H1 (cell line): ENCODE results near the gene LDLRAD4. TPM values are rescaled to one million over a fixed set of nuclear protein-coding genes. Genes with fewer than 3 reads are reported as not detected.

ENCODE experiments used
- CTCF ChIA-PET: fragments of 300-600 bp; sonication (Branson Sonifier 250); formaldehyde crosslinking; loops from one replicate; lab custom pipeline; 2021; ENCODE audit not compliant: partially characterized antibody; lab: Charles Lee
- POLR2A ChIA-PET: fragments of 300-600 bp; sonication (Branson Sonifier 250); formaldehyde crosslinking; loops from one replicate; lab custom pipeline; 2021; ENCODE audit warnings: inconsistent platforms; ENCODE audit not compliant: partially characterized antibody; lab: Charles Lee
- DNase-seq, 2 experiments: peaks; one replicate each; pipeline versions ENCODE4 v3.0.0 to v3.0.0-alpha.2; 2010 to 2022; ENCODE audit warnings: low spot score in 2 of 2, low read depth in 1 of 2, mixed read lengths in 1 of 2
- FAIRE-seq: peaks from 2 replicates; lab custom pipeline; 2011; peaks lifted over from hg19 to GRCh38; lab: Jason Lieb, UNC
- H2AFZ ChIP-seq: 2 replicates; pipeline ENCODE4 v1.8.1; 2012; ENCODE audit warnings: low read length, inconsistent platforms
- H2AK5ac ChIP-seq: 2 replicates; pipeline ENCODE4 v1.6.1; 2013; ENCODE audit warnings: low read depth, low read length
- H2BK120ac ChIP-seq: replicated peaks from 2 replicates; pipeline ENCODE3; 2013; ENCODE audit warnings: low read depth, low read length, inconsistent platforms
- H2BK12ac ChIP-seq: 2 replicates; pipeline ENCODE4 v1.6.1; 2013; ENCODE audit warnings: low read depth, low read length
- H2BK15ac ChIP-seq: 2 replicates; pipeline ENCODE4 v1.6.1; 2013; ENCODE audit warnings: low read length
- H2BK20ac ChIP-seq: 2 replicates; pipeline ENCODE4 v1.6.1; 2013; ENCODE audit warnings: low read length
- H2BK5ac ChIP-seq: 2 replicates; pipeline ENCODE4 v1.6.1; 2013; ENCODE audit warnings: low read depth, low read length
- H3K14ac ChIP-seq: 2 replicates; pipeline ENCODE4 v1.6.1; 2013; ENCODE audit warnings: inconsistent platforms; ENCODE audit not compliant: insufficient read length
- H3K18ac ChIP-seq: 2 replicates; pipeline ENCODE4 v1.6.1; 2013; ENCODE audit warnings: low read length; ENCODE audit errors: extremely low read depth
- H3K23ac ChIP-seq: 2 replicates; pipeline ENCODE4 v1.6.1; 2013; ENCODE audit warnings: inconsistent platforms; ENCODE audit not compliant: insufficient read length
- H3K23me2 ChIP-seq: 2 replicates; pipeline ENCODE4 v1.6.1; 2013; ENCODE audit warnings: low read depth, low read length
- H3K27ac ChIP-seq: 2 replicates; pipeline ENCODE4 v1.6.1; 2011; ENCODE audit warnings: low read depth, low read length, inconsistent platforms
- H3K27me3 ChIP-seq, 4 experiments: replicated peaks in 1 of 4; 1 replicate in 1 of 4; 2 replicates in 3 of 4; pipeline versions ENCODE4 v1.6.1 to v1.8.1; 2011 to 2013; ENCODE audit warnings: low read length in 3 of 4, mild to moderate bottlenecking in 3 of 4, inconsistent platforms in 2 of 4, mixed read lengths in 2 of 4, moderate library complexity in 1 of 4; ENCODE audit not compliant: control insufficient read depth in 3 of 4, insufficient read depth in 3 of 4; ENCODE audit errors: extremely low read depth in 1 of 4
- H3K36me3 ChIP-seq, 4 experiments: 2 replicates each; pipeline versions ENCODE4 v1.6.1 to v1.8.1; 2011 to 2013; ENCODE audit warnings: mild to moderate bottlenecking in 4 of 4, low read length in 3 of 4, moderate library complexity in 2 of 4, control low read depth in 1 of 4, inconsistent platforms in 1 of 4; ENCODE audit not compliant: insufficient read depth in 4 of 4, control insufficient read depth in 2 of 4
- H3K4ac ChIP-seq: replicated peaks from 2 replicates; pipeline ENCODE3; 2013; ENCODE audit warnings: low read length, low read depth, mixed read lengths, inconsistent platforms; ENCODE audit not compliant: insufficient read length
- H3K4me1 ChIP-seq, 4 experiments: replicated peaks in 1 of 4; 1 replicate in 1 of 4; 2 replicates in 3 of 4; pipeline versions ENCODE4 v1.6.1 to v1.8.1; 2011 to 2013; ENCODE audit warnings: low read length in 3 of 4, inconsistent platforms in 2 of 4, mixed read lengths in 1 of 4; ENCODE audit not compliant: insufficient read depth in 4 of 4, control insufficient read depth in 3 of 4
- H3K4me2 ChIP-seq, 2 experiments: 2 replicates each; pipeline versions ENCODE4 v1.6.1 to v1.8.1; 2011 to 2013; ENCODE audit warnings: low read depth in 2 of 2, low read length in 2 of 2, control low read depth in 1 of 2, inconsistent platforms in 1 of 2, mild to moderate bottlenecking in 1 of 2; ENCODE audit not compliant: insufficient read depth in 1 of 2
- H3K4me3 ChIP-seq, 4 experiments: fragments of 200-600, 300-600 bp in 1 of 4; sonication (generic), shearing (Covaris generic), sonication (Bioruptor Twin) in 1 of 4; 2 replicates each; pipeline versions ENCODE4 v1.5.1 to v1.8.1; 2011 to 2016; ENCODE audit warnings: low read length in 4 of 4, low read depth in 3 of 4, control low read depth in 2 of 4, inconsistent platforms in 2 of 4, mild to moderate bottlenecking in 2 of 4, mixed read lengths in 1 of 4, moderate library complexity in 1 of 4; ENCODE audit not compliant: insufficient read depth in 2 of 4; ENCODE audit errors: extremely low read depth in 1 of 4
- H3K56ac ChIP-seq: replicated peaks from 2 replicates; pipeline ENCODE3; 2013; ENCODE audit warnings: low read depth, mild to moderate bottlenecking, mixed read lengths, low read length, inconsistent platforms; ENCODE audit not compliant: insufficient read length
- H3K79me1 ChIP-seq: 2 replicates; pipeline ENCODE4 v1.6.1; 2013; ENCODE audit warnings: low read depth, low read length, control low read depth
- H3K79me2 ChIP-seq, 2 experiments: 2 replicates each; pipeline versions ENCODE4 v1.6.1 to v1.8.1; 2012 to 2013; ENCODE audit warnings: low read length in 2 of 2, mild to moderate bottlenecking in 2 of 2, inconsistent platforms in 1 of 2; ENCODE audit not compliant: insufficient read depth in 2 of 2, control insufficient read depth in 1 of 2
- H3K9ac ChIP-seq, 4 experiments: replicated peaks in 1 of 4; 1 replicate in 1 of 4; 2 replicates in 3 of 4; pipeline versions ENCODE4 v1.6.1 to v1.8.1; 2011 to 2013; ENCODE audit warnings: low read depth in 3 of 4, low read length in 3 of 4, control low read depth in 2 of 4, mild to moderate bottlenecking in 2 of 4, moderate library complexity in 2 of 4, inconsistent platforms in 1 of 4; ENCODE audit errors: extremely low read depth in 1 of 4
- H3K9me3 ChIP-seq, 2 experiments: 2 replicates each; pipeline versions ENCODE4 v1.6.1 to v1.8.1; 2012 to 2013; ENCODE audit warnings: mild to moderate bottlenecking in 2 of 2, moderate library complexity in 2 of 2, control low read depth in 1 of 2, inconsistent platforms in 1 of 2, low read depth in 1 of 2, low read length in 1 of 2, mixed read lengths in 1 of 2; ENCODE audit not compliant: insufficient read depth in 2 of 2
- H4K20me1 ChIP-seq, 2 experiments: replicated peaks in 1 of 2; 2 replicates each; pipeline versions ENCODE3 to v1.8.1; 2011 to 2013; ENCODE audit warnings: inconsistent platforms in 2 of 2, low read length in 2 of 2, mild to moderate bottlenecking in 1 of 2; ENCODE audit not compliant: insufficient read depth in 2 of 2, control insufficient read depth in 1 of 2
- H4K5ac ChIP-seq: 2 replicates; pipeline ENCODE4 v1.6.1; 2013; ENCODE audit warnings: low read length, low read depth, mixed read lengths, inconsistent platforms; ENCODE audit not compliant: insufficient read length
- H4K8ac ChIP-seq: 2 replicates; pipeline ENCODE4 v1.8.0; 2013; ENCODE audit warnings: mild to moderate bottlenecking, moderate library complexity, low read length, inconsistent platforms; ENCODE audit not compliant: insufficient read depth; ENCODE audit errors: extremely low read depth
- H4K91ac ChIP-seq: replicated peaks from 2 replicates; pipeline ENCODE3; 2013; ENCODE audit warnings: low read length, mixed read lengths, inconsistent platforms; ENCODE audit not compliant: insufficient read length
- ASH2L ChIP-seq: fragments of 200-600, 300-600 bp; sonication (generic); IDR thresholded peaks from one replicate; pipeline ENCODE4 v1.7.1; 2017; ENCODE audit warnings: low read length
- BRCA1 ChIP-seq: IDR thresholded peaks from 2 replicates; pipeline ENCODE4 v1.6.1; 2012; ENCODE audit warnings: low read depth, low read length, improper control_type of control experiment
- WGBS, 2 experiments: shearing (Covaris generic) in 1 of 2; methylation state at CpG; one replicate each; pipeline versions ENCODE4 v1.1.6 to v1.1.7; 2013 to 2015; ENCODE audit warnings: low lambda C conversion rate in 2 of 2, mixed read lengths in 2 of 2, inconsistent platforms in 1 of 2, low coverage in 1 of 2, missing lambda C conversion rate in 1 of 2; ENCODE audit not compliant: insufficient replicate concordance in 2 of 2, insufficient coverage in 1 of 2, insufficient read length in 1 of 2; ENCODE audit errors: extremely low coverage in 1 of 2, missing lambda C conversion rate in 1 of 2; 5-methylcytosine and 5-hydroxymethylcytosine counted together
- polyA plus RNA-seq, 7 experiments: library from polyadenylated mRNA; depleted of rRNA in 3 of 7; stranded (reverse) in 5 of 7; unstranded in 2 of 7; fragments of >200 nt in 5 of 7; fragments of 200-250 nt in 2 of 7; gene quantifications; 1 replicate in 5 of 7; 2 replicates in 1 of 7; 4 replicates in 1 of 7; pipeline versions ENCODE4 v1.2.1 to v1.2.3, GENCODE V29; 2011 to 2013; ENCODE audit warnings: missing spikeins in 2 of 7, mixed read lengths in 2 of 7
- total RNA-seq: library from RNA; stranded (reverse); fragmentation: NEBNext Ultra II Directional; extraction: Animal tissue kit (Norgen Biotek cat#: 25700); gene quantifications from 2 replicates; pipeline ENCODE4 v1.2.1, GENCODE V29; 2021

Gene LDLRAD4
- total and polyA plus RNA-seq, 2 of the 8 experiments (the other 6 are each of a cell fraction or from before 2014, with no cell fraction given) = 0.77 to 1.4 TPM

- no peak overlapping the region for H3K27ac ChIP-seq
- H3K79me2 ChIP-seq = no peaks in the 10 kb centered on the region
- H4K5ac ChIP-seq = no peak overlapping the region
- H3K4ac ChIP-seq = no peak overlapping the region
- no peaks in the 10 kb centered on the region for H3K36me3 ChIP-seq
- H3K9me3 ChIP-seq = no peaks in the 10 kb centered on the region
- H2AK5ac ChIP-seq = no peak overlapping the region
- H4K8ac ChIP-seq = no peak overlapping the region
- no peak overlapping the region for H3K4me3 ChIP-seq
- H4K91ac ChIP-seq = no peak overlapping the region
- no peak overlapping the region for H3K18ac ChIP-seq
- H3K14ac ChIP-seq = no peak overlapping the region
- no peaks in the 10 kb centered on the region for H3K23me2 ChIP-seq
- H3K4me2 ChIP-seq = no peak overlapping the region
- no peak for DNase-seq
- ChIA-PET POLR2A (no interaction called here), CTCF (interaction anchor here (0.9 to 3.5 kb wide), 2 partner anchors 11 to 36 kb away, joined by 3 to 10 read pairs; no protein-coding TSS in a partner anchor)
- no peak overlapping the region for H2BK15ac ChIP-seq
- H3K23ac ChIP-seq = no peak overlapping the region
- H2AFZ ChIP-seq = no peak overlapping the region
- WGBS, 2 experiments = 91% methylated on average over 5 of the region's 22 CpGs; no CpG with 5 or more reads in 1 of the 2 experiments
- H2BK20ac ChIP-seq = no peak overlapping the region
- H3K9ac ChIP-seq = no peak overlapping the region
- H2BK120ac ChIP-seq = no peak overlapping the region
- no peaks in the 10 kb centered on the region for H4K20me1 ChIP-seq
- no peak for FAIRE-seq
- no peak overlapping the region for H2BK12ac ChIP-seq
- H2BK5ac ChIP-seq = no peak overlapping the region
- no peaks in the 10 kb centered on the region for H3K27me3 ChIP-seq
- H3K79me1 ChIP-seq = no peaks in the 10 kb centered on the region
- no peak overlapping the region for H3K56ac ChIP-seq
- H3K4me1 ChIP-seq = no peaks in the 10 kb centered on the region
- TF ChIP-seq ASH2L (no peak), BRCA1 (no peak)
Observed at GRCh38 chr18:13395577-13395976, 177.0 kb downstream of the LDLRAD4 start.
